DND-41 (cell line): ENCODE data around the gene MOGAT3.

ENCODE experiments used
- ATAC-seq: fragments of 200-7000 bp; cut with Tn5 transposase; 3 replicates; pipeline ENCODE4 v1.9.1; 2021; ENCODE audit warnings: low read depth; ENCODE audit not compliant: insufficient read depth
- DNase-seq: peaks from one replicate; pipeline ENCODE4 v3.0.0-alpha.2; 2020
- H2AFZ ChIP-seq: 2 replicates; pipeline ENCODE4 v1.6.0; 2012; ENCODE audit warnings: low read depth, low read length
- H3K27ac ChIP-seq: 2 replicates; pipeline ENCODE4 v1.5.1; 2012; ENCODE audit warnings: low read length, inconsistent platforms
- H3K27me3 ChIP-seq: fragments of 200-600 bp; sonication (generic); 2 replicates; pipeline ENCODE4 v1.6.0; 2012; ENCODE audit warnings: low read length, mild to moderate bottlenecking, inconsistent platforms; ENCODE audit not compliant: insufficient read depth, poor library complexity
- H3K36me3 ChIP-seq: 2 replicates; pipeline ENCODE4 v1.5.1; 2012; ENCODE audit warnings: low read length, inconsistent platforms; ENCODE audit not compliant: insufficient read depth
- H3K4me1 ChIP-seq: 2 replicates; pipeline ENCODE4 v1.5.1; 2012; ENCODE audit warnings: mild to moderate bottlenecking, low read length; ENCODE audit not compliant: insufficient read depth
- H3K4me2 ChIP-seq: 2 replicates; pipeline ENCODE4 v1.6.0; 2012; ENCODE audit warnings: mild to moderate bottlenecking, moderate library complexity, low read length, inconsistent platforms; ENCODE audit not compliant: insufficient read depth
- H3K4me3 ChIP-seq, 2 experiments: fragments of 200-600 bp in 1 of 2; shearing (Covaris generic) in 1 of 2; 2 replicates each; pipeline ENCODE4 v1.5.1; 2012 to 2016; ENCODE audit warnings: inconsistent platforms in 2 of 2, low read length in 2 of 2, mild to moderate bottlenecking in 2 of 2, low read depth in 1 of 2, moderate library complexity in 1 of 2
- H3K79me2 ChIP-seq: 2 replicates; pipeline ENCODE4 v1.6.0; 2012; ENCODE audit warnings: low read length, inconsistent platforms; ENCODE audit not compliant: insufficient read depth
- H3K9ac ChIP-seq: 2 replicates; pipeline ENCODE4 v1.6.0; 2012; ENCODE audit warnings: low read depth, mild to moderate bottlenecking, inconsistent platforms, low read length, moderate library complexity
- H3K9me3 ChIP-seq: 2 replicates; pipeline ENCODE4 v1.5.1; 2012; ENCODE audit warnings: low read length, moderate library complexity, mild to moderate bottlenecking, inconsistent platforms; ENCODE audit not compliant: insufficient read depth, severe bottlenecking
- H4K20me1 ChIP-seq: 2 replicates; pipeline ENCODE4 v1.6.0; 2012; ENCODE audit warnings: low read length; ENCODE audit not compliant: insufficient read depth
- CTCF ChIP-seq: IDR thresholded peaks from 2 replicates; pipeline ENCODE4 v1.5.1; 2012; ENCODE audit warnings: borderline replicate concordance, low read length, moderate library complexity, mild to moderate bottlenecking; ENCODE audit not compliant: poor library complexity, severe bottlenecking; ENCODE audit errors: extremely low read depth
- EZH2 ChIP-seq: IDR thresholded peaks from 3 replicates; pipeline ENCODE4 v1.6.1; 2012; ENCODE audit warnings: borderline replicate concordance, low read depth, mild to moderate bottlenecking, moderate library complexity, low read length, inconsistent platforms; ENCODE audit not compliant: severe bottlenecking

The MOGAT3 gene

GRCh38 chr7:101163279-101164070 lies 37.4 kb downstream of the MOGAT3 start:
- H3K27ac ChIP-seq = peak overlapping the region; percentile 90
- H3K4me3 ChIP-seq = peak overlapping the region; percentile 31 to 72
- DNase-seq (peak; percentile 84), ATAC-seq (peak; percentile 80)
- no peaks in the 10 kb centered on the region for H3K9me3 ChIP-seq
- TF ChIP-seq EZH2 = no peak
- no peak for TF ChIP-seq CTCF
- H4K20me1 ChIP-seq = peaks cover 38% of the 10 kb centered on the region
- H3K79me2 ChIP-seq = peaks cover 3% of the 10 kb centered on the region
- peaks cover 16% of the 10 kb centered on the region for H3K36me3 ChIP-seq
- H3K9ac ChIP-seq = peak overlapping the region; percentile 61
- H3K4me1 ChIP-seq = peaks cover 51% of the 10 kb centered on the region
- peak overlapping the region; percentile 78 for H3K4me2 ChIP-seq
- peak overlapping the region; percentile 93 for H2AFZ ChIP-seq
- peaks cover 9% of the 10 kb centered on the region for H3K27me3 ChIP-seq

DNA sequence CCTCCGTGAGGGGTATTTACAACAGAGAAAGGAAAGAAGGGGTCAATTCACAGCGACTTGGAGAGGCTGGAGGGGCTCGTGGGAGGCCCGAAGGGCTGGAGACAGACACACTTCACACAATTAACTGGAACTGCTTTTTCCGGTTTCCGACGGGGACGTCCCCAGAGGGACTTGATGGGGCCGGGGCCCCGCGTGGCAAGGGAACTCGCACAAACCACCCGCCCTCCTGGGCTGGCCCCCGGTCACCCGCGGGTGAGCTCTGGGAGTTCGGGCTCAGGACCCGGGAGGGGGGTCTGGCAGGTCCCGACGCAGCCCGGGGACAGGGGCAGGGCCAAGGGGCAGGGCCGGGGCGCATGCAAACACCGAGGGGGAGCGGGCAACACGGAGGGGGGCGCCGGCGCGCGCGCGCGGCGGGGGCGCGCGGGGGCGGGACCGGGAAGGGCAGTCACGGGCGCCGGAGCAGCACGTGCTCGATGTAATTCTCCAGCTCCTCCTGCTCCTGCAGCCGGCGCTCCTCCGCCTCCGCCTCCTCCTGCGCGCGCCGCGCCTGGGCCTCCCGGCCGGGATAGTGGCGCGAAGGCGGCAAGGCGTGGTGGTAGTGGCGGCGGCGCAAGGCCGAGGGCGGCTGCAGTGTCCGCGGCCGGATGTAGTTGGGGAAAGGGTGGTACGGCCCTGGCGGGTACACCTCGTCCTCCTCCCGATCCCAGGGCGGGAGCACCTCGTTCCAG lies 38.1 kb downstream of the MOGAT3 start:
- Histone ChIP-seq H3K4me1 (peaks cover 51% of the 10 kb centered on the region), H3K9ac (peak overlapping the region; percentile 61), H2AFZ (peak overlapping the region; percentile 91), H3K36me3 (peaks cover 22% of the 10 kb centered on the region), H3K27ac (peak overlapping the region; percentile 90), H4K20me1 (peaks cover 31% of the 10 kb centered on the region), H3K27me3 (peaks cover 9% of the 10 kb centered on the region), H3K4me3 (peak overlapping the region; percentile 23 to 72; a peak in 3 of 4 replicates), H3K79me2 (peaks cover 3% of the 10 kb centered on the region), H3K9me3 (no peaks in the 10 kb centered on the region), H3K4me2 (peak overlapping the region; percentile 78)
- peak; percentile 73 for ATAC-seq
- TF ChIP-seq CTCF (no peak), EZH2 (no peak)
- peak; percentile 83 for DNase-seq

DNA sequence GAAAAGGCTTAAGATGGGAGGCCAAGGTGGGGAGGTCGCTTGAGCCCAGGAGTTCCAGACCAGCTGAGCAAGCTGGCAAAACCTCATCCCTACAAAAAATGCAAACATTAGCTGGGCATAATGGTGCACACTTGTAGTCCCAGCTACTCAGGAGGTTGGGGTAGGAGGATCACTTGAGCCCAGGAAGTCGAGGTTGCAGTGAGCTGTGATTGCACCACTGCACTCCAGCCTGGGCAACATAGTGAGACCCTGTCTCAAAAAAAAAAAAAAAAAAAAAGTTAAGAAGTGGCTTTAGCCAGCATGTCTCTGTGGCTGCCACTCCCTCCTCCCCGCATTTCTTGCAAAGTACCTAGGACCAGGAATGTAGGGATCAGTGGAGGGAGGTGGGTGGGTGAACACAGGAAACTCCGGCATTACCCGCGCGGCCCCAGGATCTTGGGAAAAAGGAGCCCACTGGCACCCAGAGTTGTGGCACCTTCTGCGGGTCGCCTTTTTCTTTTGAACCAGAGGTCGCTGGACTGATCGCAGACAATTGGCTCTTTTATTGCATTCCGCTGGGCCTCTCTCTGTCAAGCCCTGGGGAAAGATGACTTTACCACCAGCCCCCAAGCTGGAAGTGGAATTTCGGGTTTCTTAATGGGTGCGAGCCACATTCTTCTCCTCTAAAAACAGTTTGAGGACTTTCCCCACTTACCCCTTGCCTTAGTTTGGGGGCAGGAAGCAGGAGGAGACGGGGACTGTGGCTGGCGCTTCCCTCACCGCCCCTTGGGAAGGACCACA lies 39.0 kb downstream of the MOGAT3 start:
- DNase-seq (no peak), ATAC-seq (no peak)
- Histone ChIP-seq H3K4me1 (peaks cover 43% of the 10 kb centered on the region), H3K4me2 (peak overlapping the region; percentile 78; the same call in 1 of the 2 replicates), H3K4me3 (no peak overlapping the region; a peak in 1 of 4 replicates), H3K27ac (peak overlapping the region; percentile 90; the same call in 1 of the 2 replicates), H4K20me1 (peaks cover 23% of the 10 kb centered on the region), H3K27me3 (peaks cover 1% of the 10 kb centered on the region), H3K9ac (peak overlapping the region; percentile 61), H3K9me3 (no peaks in the 10 kb centered on the region), H3K79me2 (peaks cover 3% of the 10 kb centered on the region), H2AFZ (no peak overlapping the region), H3K36me3 (peaks cover 28% of the 10 kb centered on the region)
- TF ChIP-seq CTCF (no peak), EZH2 (no peak)
